K562 (cell line): ENCODE measurements around the gene TRMT2A. TPM values are rescaled to one million over a fixed set of nuclear protein-coding genes. Genes with fewer than 3 reads are reported as not detected.
A peak's percentile ranks its signal among the peaks of the same experiment; 100 is the strongest.

Experiments used
- ARHGAP35 ChIP-seq: fragments of 450-650 bp; IDR thresholded peaks from 2 replicates; pipeline ENCODE4 v1.6.1; 2018; ENCODE audit not compliant: partially characterized antibody
- ATF7 ChIP-seq: fragments of 450-650 bp; IDR thresholded peaks from 2 replicates; pipeline ENCODE4 v1.7.1; 2014; ENCODE audit warnings: mild to moderate bottlenecking, moderate library complexity
- BRCA1 ChIP-seq, 2 experiments: fragments of 450-650 bp in 1 of 2; sonication (generic) in 1 of 2; formaldehyde crosslinking in 1 of 2; IDR thresholded peaks; 2 replicates each; pipeline versions ENCODE4 v1.5.0 to v1.6.1; 2017 to 2020; ENCODE audit warnings: mild to moderate bottlenecking in 1 of 2, missing genetic modification reagents in 1 of 2
- CBX2 ChIP-seq: fragments of 200-600 bp; sonication (generic); IDR thresholded peaks from one replicate; pipeline ENCODE4 v1.6.1; 2012; ENCODE audit warnings: mild to moderate bottlenecking, low read length, inconsistent platforms; ENCODE audit not compliant: insufficient read depth, poor library complexity, severe bottlenecking
- DIDO1 ChIP-seq: fragments of 450-650 bp; IDR thresholded peaks from 2 replicates; pipeline ENCODE4 v1.6.1; 2016; ENCODE audit warnings: low read depth, missing biosample characterization, missing genetic modification characterization
- FOXA3 ChIP-seq, 2 experiments: fragments of 450-650 bp in 1 of 2; sonication (generic) in 1 of 2; formaldehyde crosslinking; IDR thresholded peaks in 1 of 2; conservative IDR thresholded peaks in 1 of 2; 2 replicates each; pipeline versions ENCODE4 v1.4.0 to v1.8.0; 2020 to 2022; ENCODE audit warnings: mild to moderate bottlenecking in 2 of 2, missing genetic modification reagents in 1 of 2
- GABPA ChIP-seq: fragments of 200-800 bp; sonication (Bioruptor generic); conservative IDR thresholded peaks from 2 replicates; pipeline ENCODE4 v1.6.1; 2016; ENCODE audit warnings: low read depth, missing genetic modification characterization, missing compliant biosample characterization
- L3MBTL2 ChIP-seq: fragments of 450-650 bp; IDR thresholded peaks from 2 replicates; pipeline ENCODE4 v1.6.1; 2016; ENCODE audit warnings: mild to moderate bottlenecking, moderate library complexity
- MBD2 ChIP-seq: sonication (generic); IDR thresholded peaks from 2 replicates; pipeline ENCODE4 v1.6.1; 2016; ENCODE audit warnings: low read depth, borderline replicate concordance
- NCOR1 ChIP-seq: fragments of 450-650 bp; IDR thresholded peaks from 2 replicates; pipeline ENCODE4 v1.6.1; 2016; ENCODE audit warnings: mild to moderate bottlenecking, moderate library complexity
- PHB ChIP-seq: fragments of 250-450 bp; sonication (Bioruptor Pico); IDR thresholded peaks from 2 replicates; pipeline ENCODE4 v1.5.0; 2021
- RFX1 ChIP-seq: fragments of 450-650 bp; IDR thresholded peaks from 2 replicates; pipeline ENCODE4 v1.6.1; 2016; ENCODE audit warnings: mild to moderate bottlenecking, moderate library complexity
- SAFB ChIP-seq: fragments of 200-400 bp; formaldehyde crosslinking; IDR thresholded peaks from 2 replicates; pipeline ENCODE4 v1.6.1; 2017; ENCODE audit warnings: low read depth, low read length, borderline replicate concordance
- SIN3B ChIP-seq: fragments of 450-650 bp; IDR thresholded peaks from 2 replicates; pipeline ENCODE4 v1.6.1; 2017; ENCODE audit warnings: low read depth, mild to moderate bottlenecking, moderate library complexity
- SMAD3 ChIP-seq: fragments of 450-650 bp; formaldehyde crosslinking; conservative IDR thresholded peaks from 2 replicates; pipeline ENCODE4 v1.4.0; 2020; ENCODE audit warnings: mild to moderate bottlenecking
- SMARCE1 ChIP-seq: fragments of 450-650 bp; IDR thresholded peaks from 2 replicates; pipeline ENCODE4 v1.7.1; 2016; ENCODE audit warnings: mild to moderate bottlenecking
- UBTF ChIP-seq, 2 experiments: IDR thresholded peaks; 2 replicates each; pipeline ENCODE4 v1.6.1; 2012; ENCODE audit warnings: improper control_type of control experiment in 2 of 2, low read depth in 2 of 2, low read length in 2 of 2, borderline replicate concordance in 1 of 2
- ZBTB17 ChIP-seq: fragments of 450-650 bp; formaldehyde crosslinking; IDR thresholded peaks from 2 replicates; pipeline ENCODE4 v1.4.0; 2020; ENCODE audit warnings: mild to moderate bottlenecking
- ZKSCAN1 ChIP-seq: fragments of 150-350 bp; IDR thresholded peaks from 2 replicates; pipeline ENCODE4 v1.6.1; 2016; ENCODE audit warnings: low read depth, low read length
- ZNF280B ChIP-seq: fragments of 250-450 bp; sonication (Bioruptor Pico); IDR thresholded peaks from 2 replicates; pipeline ENCODE4 v1.5.1; 2021; ENCODE audit warnings: mild to moderate bottlenecking
- ZNF444 ChIP-seq: fragments of 250-450 bp; sonication (Bioruptor Pico); IDR thresholded peaks from 2 replicates; pipeline ENCODE4 v1.4.0; 2020; ENCODE audit warnings: mild to moderate bottlenecking, moderate library complexity
- ZNF76 ChIP-seq: fragments of 250-450 bp; sonication (Bioruptor Pico); IDR thresholded peaks from 2 replicates; pipeline ENCODE4 v1.4.0; 2020; ENCODE audit warnings: mild to moderate bottlenecking, moderate library complexity, borderline replicate concordance
- polyA plus RNA-seq, 8 experiments: library from polyadenylated mRNA; depleted of rRNA in 4 of 8; stranded (reverse) in 5 of 8; unstranded in 3 of 8; fragments of >200 nt; fragmentation: Nextera tagmentation in 2 of 8; fragmentation: Illumina TruSeq in 1 of 8; extraction: Ambion mirVana in 2 of 8; extraction: Trizol in 1 of 8; gene quantifications; 2 replicates each; pipeline versions ENCODE4 v1.2.1 to v1.2.3, GENCODE V29; 2011 to 2014; ENCODE audit warnings: inconsistent platforms in 1 of 8, missing spikeins in 1 of 8
- total RNA-seq, 7 experiments: library from RNA; depleted of rRNA in 6 of 7; stranded (reverse); fragments of >200 nt in 6 of 7; fragmentation: Illumina TruSeq in 2 of 7; extraction: Trizol in 2 of 7; gene quantifications; 2 replicates each; pipeline versions ENCODE4 v1.2.1 to v1.2.3, GENCODE V29; 2011 to 2021; ENCODE audit warnings: low replicate concordance in 1 of 7
- TF ChIP-seq, protein P1 (sequence below): fragments of 450-650 bp; IDR thresholded peaks from one replicate; pipeline ENCODE4 v1.6.1; 2018; ENCODE audit warnings: mild to moderate bottlenecking, moderate library complexity; ENCODE audit not compliant: partially characterized antibody

Gene TRMT2A
- total and polyA plus RNA-seq, 9 of the 15 experiments (the other 6 are each of a cell fraction or from before 2014, with no cell fraction given) = 1.6 to 265 (median 140) TPM

DNA sequence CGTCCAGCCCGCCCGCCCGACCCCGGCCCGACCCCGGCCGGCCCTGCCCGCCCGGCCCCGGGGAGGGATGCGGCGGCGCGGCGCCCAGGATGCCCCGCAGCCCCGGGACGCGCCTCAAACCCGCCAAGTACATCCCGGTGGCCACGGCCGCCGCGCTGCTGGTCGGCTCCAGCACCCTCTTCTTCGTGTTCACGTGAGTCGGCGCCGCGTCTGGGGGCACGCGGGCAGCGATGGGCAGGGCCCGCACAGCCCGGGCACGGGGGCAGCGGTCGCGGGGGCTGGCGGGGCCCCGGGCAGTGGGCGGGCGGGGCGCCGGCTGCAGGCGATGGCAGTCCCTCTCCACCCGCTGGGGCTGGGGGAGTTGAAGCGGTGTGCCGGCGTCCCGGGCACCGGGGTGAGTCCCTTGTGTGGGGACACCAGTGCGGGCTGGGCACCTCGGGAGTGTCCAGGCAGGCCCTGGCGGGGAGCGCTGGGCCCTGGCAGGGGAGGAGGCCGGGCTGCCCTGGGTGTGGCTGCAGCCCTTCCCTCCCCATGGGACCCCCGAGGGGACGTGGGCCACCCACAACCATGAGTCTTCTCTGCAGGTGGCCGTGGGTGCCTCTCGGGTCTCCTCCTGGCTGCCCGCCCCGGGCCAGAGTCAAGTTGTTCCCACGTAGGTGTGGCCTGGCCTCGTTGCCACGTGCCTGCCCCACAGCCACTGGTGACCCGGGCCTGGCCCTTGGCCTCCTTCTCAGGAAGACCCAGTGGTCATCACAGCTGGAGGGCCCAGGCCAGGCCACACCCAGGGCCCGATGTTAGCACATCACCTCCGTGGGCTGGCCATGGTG, 15.0 kb upstream of the TRMT2A start (continued):
- no peak for TF ChIP-seq UBTF (IDR thresholded peaks at IDR 0.05; ENCODE audit: borderline replicate concordance in 1 of 2, low read depth in 2 of 2, low read length in 2 of 2)
- no peak for TF ChIP-seq CBX2
- no peak for TF ChIP-seq ZKSCAN1
- 0 out of 2 replicates have a peak, but pooled peaks have one; percentile 47 for TF ChIP-seq SIN3B
- TF ChIP-seq MBD2 = no peak
- peak; percentile 64 for TF ChIP-seq ZBTB17 (CRISPR knock-in tag)
- no peak for TF ChIP-seq GABPA (tag)
- no peak for TF ChIP-seq DIDO1 (tag)
- TF ChIP-seq SAFB = no peak
- TF ChIP-seq RFX1 = no peak
- TF ChIP-seq ARHGAP35 = peak; percentile 3
- TF ChIP-seq L3MBTL2 = peak; percentile 97
- TF ChIP-seq FOXA3 (CRISPR knock-in tag; conservative IDR thresholded peaks at IDR 0.05 in 1 of 2, IDR thresholded peaks at IDR 0.05 in 1 of 2) = no peak
- no peak for TF ChIP-seq ZNF280B (CRISPR knock-in tag)
- TF ChIP-seq ZNF444 (CRISPR knock-in tag) = no peak
- no peak for TF ChIP-seq NCOR1
- TF ChIP-seq BRCA1 (IDR thresholded peaks at IDR 0.05) = no peak
- no peak for TF ChIP-seq BRCA1 (CRISPR knock-in tag; IDR thresholded peaks at IDR 0.05)
- TF ChIP-seq, protein P1, sequence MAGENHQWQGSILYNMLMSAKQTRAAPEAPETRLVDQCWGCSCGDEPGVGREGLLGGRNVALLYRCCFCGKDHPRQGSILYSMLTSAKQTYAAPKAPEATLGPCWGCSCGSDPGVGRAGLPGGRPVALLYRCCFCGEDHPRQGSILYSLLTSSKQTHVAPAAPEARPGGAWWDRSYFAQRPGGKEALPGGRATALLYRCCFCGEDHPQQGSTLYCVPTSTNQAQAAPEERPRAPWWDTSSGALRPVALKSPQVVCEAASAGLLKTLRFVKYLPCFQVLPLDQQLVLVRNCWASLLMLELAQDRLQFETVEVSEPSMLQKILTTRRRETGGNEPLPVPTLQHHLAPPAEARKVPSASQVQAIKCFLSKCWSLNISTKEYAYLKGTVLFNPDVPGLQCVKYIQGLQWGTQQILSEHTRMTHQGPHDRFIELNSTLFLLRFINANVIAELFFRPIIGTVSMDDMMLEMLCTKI = no peak
- no peak for TF ChIP-seq SMAD3 (CRISPR knock-in tag)
- TF ChIP-seq SMARCE1 = no peak
- TF ChIP-seq ATF7 = no peak
- peak; percentile 72; the same call in 1 of the 2 replicates for TF ChIP-seq PHB (CRISPR knock-in tag)
- TF ChIP-seq ZNF76 (CRISPR knock-in tag) = no peak
